Thymus (tissue), 11 donors: ENCODE measurements around the gene ABCB8. TPM values are rescaled to one million over a fixed set of nuclear protein-coding genes. Genes with fewer than 3 reads are reported as not detected.
A peak's percentile ranks its signal among the peaks of the same experiment; 100 is the strongest.

Source experiments
- DNase-seq, 9 donors: peaks; one replicate each; pipeline ENCODE4 v3.0.0-alpha.2; 2013; ENCODE audit warnings: low spot score in 9 of 9, low read depth in 6 of 9, missing footprints in 1 of 9
- H3K27ac ChIP-seq, 2 donors: one replicate each; pipeline ENCODE4 v1.5.1; 2013; ENCODE audit warnings: control low read depth in 1 of 2, low read depth in 1 of 2, low read length in 1 of 2, mild to moderate bottlenecking in 1 of 2, moderate library complexity in 1 of 2
- H3K27me3 ChIP-seq, 2 donors: one replicate each; pipeline ENCODE4 v1.5.1; 2013; ENCODE audit warnings: low read length in 1 of 2; ENCODE audit not compliant: control insufficient read depth in 2 of 2, insufficient read depth in 1 of 2
- H3K36me3 ChIP-seq, 2 donors: one replicate each; pipeline ENCODE4 v1.5.1; 2013; ENCODE audit warnings: low read length in 1 of 2, mild to moderate bottlenecking in 1 of 2, moderate library complexity in 1 of 2; ENCODE audit not compliant: control insufficient read depth in 2 of 2, insufficient read depth in 2 of 2
- H3K4me1 ChIP-seq, 2 donors: one replicate each; pipeline ENCODE4 v1.5.1; 2013; ENCODE audit warnings: low read length in 2 of 2; ENCODE audit not compliant: control insufficient read depth in 2 of 2, insufficient read depth in 2 of 2
- H3K4me3 ChIP-seq, 2 donors: one replicate each; pipeline ENCODE4 v1.5.1; 2013; ENCODE audit warnings: low read length in 2 of 2, control low read depth in 1 of 2, mild to moderate bottlenecking in 1 of 2
- H3K9me3 ChIP-seq, 2 donors: one replicate each; pipeline ENCODE4 v1.5.1; 2013; ENCODE audit warnings: low read length in 1 of 2, mild to moderate bottlenecking in 1 of 2; ENCODE audit not compliant: control insufficient read depth in 2 of 2, insufficient read depth in 1 of 2
- WGBS: extraction: QIAGEN DNeasy Blood & Tissue Kit; methylation state at CpG from one replicate; pipeline ENCODE4 v1.1.7; 2013; 5-methylcytosine and 5-hydroxymethylcytosine counted together
- polyA plus RNA-seq: library from polyadenylated mRNA; stranded (reverse); fragments of 200-250 nt; gene quantifications from one replicate; pipeline ENCODE4 v1.2.3, GENCODE V29; 2013
- total RNA-seq: library from RNA; stranded (reverse); fragments of 120-200 nt; gene quantifications from one replicate; pipeline ENCODE4 v1.2.4, GENCODE V29; 2013
- donor health status: healthy.

The ABCB8 gene
- total and polyA plus RNA-seq, 2 donors = 10.5 to 33.8 TPM

GRCh38 chr7:151082141-151083070 is 54.2 kb downstream of the ABCB8 start:
- H3K4me1 ChIP-seq = peaks cover 29 to 54% of the 10 kb centered on the region in 2 donors
- peaks cover 36 to 37% of the 10 kb centered on the region in 2 donors for H3K27me3 ChIP-seq
- WGBS = 70% methylated on average over 42 of the region's 42 CpGs
- peaks cover 3 to 12% of the 10 kb centered on the region in 2 donors for H3K36me3 ChIP-seq
- DNase-seq = no peak
- peak overlapping the region in 1 of 2 donors; percentile 64 for H3K27ac ChIP-seq
- H3K4me3 ChIP-seq = peak overlapping the region; percentile 76 to 91
- H3K9me3 ChIP-seq = no peaks in the 10 kb centered on the region

GRCh38 chr7:151083071-151083823 is 55.0 kb downstream of the ABCB8 start, which contains the start of gene TMUB1:
TMUB1 (minus strand) TSS chr7:151083493; CDS start chr7:151082563, 930 bp downstream.
- peak within 1 kb of the TSS; percentile 76 to 91 for H3K4me3 ChIP-seq
- H3K4me1 ChIP-seq = peaks cover 29 to 58% of the 10 kb centered on the region in 2 donors
- under 1% methylated on average over 69 of the region's 69 CpGs for WGBS
- peak within 1 kb of the TSS in 1 of 2 donors; percentile 64 for H3K27ac ChIP-seq
- peaks cover 44% of the 10 kb centered on the region in 2 donors for H3K27me3 ChIP-seq
- H3K9me3 ChIP-seq = no peaks in the 10 kb centered on the region
- DNase-seq = peak in 6 of 9 donors; percentile 61 to 88 (median 74)
- peaks cover 0 to 10% of the 10 kb centered on the region in 2 donors for H3K36me3 ChIP-seq

GRCh38 chr7:151083824-151084160 is 55.5 kb downstream of the ABCB8 start:
- Histone ChIP-seq H3K27me3 (peaks cover 47 to 49% of the 10 kb centered on the region in 2 donors), H3K36me3 (peaks cover 0 to 7% of the 10 kb centered on the region in 2 donors), H3K9me3 (peaks cover 0 to 2% of the 10 kb centered on the region in 2 donors), H3K4me1 (peaks cover 25 to 58% of the 10 kb centered on the region in 2 donors), H3K4me3 (peak overlapping the region; percentile 76 to 91), H3K27ac (no peak overlapping the region)
- 32% methylated on average over 3 of the region's 3 CpGs for WGBS
- no peak for DNase-seq

- no peak for DNase-seq
- Histone ChIP-seq H3K4me3 (no peak overlapping the region), H3K27ac (no peak overlapping the region), H3K36me3 (peaks cover 0 to 7% of the 10 kb centered on the region in 2 donors), H3K27me3 (peaks cover 61 to 65% of the 10 kb centered on the region in 2 donors), H3K4me1 (peaks cover 20 to 59% of the 10 kb centered on the region in 2 donors), H3K9me3 (peaks cover 0 to 4% of the 10 kb centered on the region in 2 donors)
- 56% methylated on average over 5 of the region's 5 CpGs for WGBS
Observed at GRCh38 chr7:151085329-151085690, 57.1 kb downstream of the ABCB8 start.

- peaks cover 20 to 58% of the 10 kb centered on the region in 2 donors for H3K4me1 ChIP-seq
- 1% methylated on average over 81 of the region's 84 CpGs for WGBS
- peak within 1 kb of the TSS in 1 of 2 donors; percentile 20 for H3K27ac ChIP-seq
- H3K4me3 ChIP-seq = peak within 1 kb of the TSS; percentile 27 to 62
- H3K27me3 ChIP-seq = peaks cover 62 to 69% of the 10 kb centered on the region in 2 donors
- DNase-seq = peak in 1 of 9 donors; percentile 35
- peaks cover 0 to 7% of the 10 kb centered on the region in 2 donors for H3K36me3 ChIP-seq
- H3K9me3 ChIP-seq = peaks cover 0 to 4% of the 10 kb centered on the region in 2 donors
Observed at GRCh38 chr7:151085691-151086620, 57.7 kb downstream of the ABCB8 start, which contains the start of gene AGAP3. AGAP3 (plus strand) TSS chr7:151086475; CDS start chr7:151086742, 267 bp downstream.

GRCh38 chr7:151086802-151087244 is 58.6 kb downstream of the ABCB8 start:
- peaks cover 0 to 2% of the 10 kb centered on the region in 2 donors for H3K36me3 ChIP-seq
- peaks cover 12 to 50% of the 10 kb centered on the region in 2 donors for H3K4me1 ChIP-seq
- H3K27ac ChIP-seq = peak overlapping the region in 1 of 2 donors; percentile 20
- 1% methylated on average over 54 of the region's 56 CpGs for WGBS
- H3K27me3 ChIP-seq = peaks cover 62 to 77% of the 10 kb centered on the region in 2 donors
- no peak for DNase-seq
- peaks cover 0 to 4% of the 10 kb centered on the region in 2 donors for H3K9me3 ChIP-seq
- H3K4me3 ChIP-seq = peak overlapping the region; percentile 27 to 62

- no peaks in the 10 kb centered on the region for H3K36me3 ChIP-seq
- no peak for DNase-seq
- peaks cover 62 to 84% of the 10 kb centered on the region in 2 donors for H3K27me3 ChIP-seq
- peaks cover 0 to 4% of the 10 kb centered on the region in 2 donors for H3K9me3 ChIP-seq
- 4% methylated on average over 70 of the region's 70 CpGs for WGBS
- peaks cover 6 to 44% of the 10 kb centered on the region in 2 donors for H3K4me1 ChIP-seq
- no peak overlapping the region for H3K27ac ChIP-seq
- H3K4me3 ChIP-seq = peak overlapping the region; percentile 27 to 62
Observed at GRCh38 chr7:151087245-151088018, 59.2 kb downstream of the ABCB8 start.
